HG03025 (cell line): Measurements from ENCODE around the gene PSIP1.
"Not testable (repeated sequence)": the region's sequence is repeated elsewhere in the genome, so short reads cannot be mapped to it uniquely, and the experiment has no call there.

Source experiments
- ATAC-seq: cut with Tn5 transposase; IDR thresholded peaks from one replicate; pipeline ENCODE4 v1.9.1; 2021; ENCODE audit warnings: mild to moderate bottlenecking, moderate library complexity; ENCODE audit not compliant: unreplicated experiment, low FRiP score

Gene PSIP1

GRCh38 chr9:15442264-15442663 is 68.5 kb downstream of the PSIP1 start:
- ATAC-seq, result not testable (repeated sequence)

GRCh38 chr9:15441841-15442240 is 68.9 kb downstream of the PSIP1 start:
- ATAC-seq, result not testable (repeated sequence)

GRCh38 chr9:15438891-15439290 is 71.9 kb downstream of the PSIP1 start:
- ATAC-seq, result no peak

- peak; percentile 61 for ATAC-seq
Observed at GRCh38 chr9:15433661-15434060, 77.1 kb downstream of the PSIP1 start.

- ATAC-seq, result no peak
Observed at GRCh38 chr9:15433191-15433590, 77.6 kb downstream of the PSIP1 start.

- no peak for ATAC-seq
Observed at GRCh38 chr9:15430920-15431844, 79.6 kb downstream of the PSIP1 start.

- not testable (repeated sequence) for ATAC-seq
Observed at GRCh38 chr9:15427702-15428101, 83.1 kb downstream of the PSIP1 start.

- ATAC-seq, result peak; percentile 51
Observed at GRCh38 chr9:15426019-15426418, 84.8 kb downstream of the PSIP1 start.

GRCh38 chr9:15423231-15423985 is 87.4 kb downstream of the PSIP1 start:
- ATAC-seq, result no peak

GRCh38 chr9:15422372-15423230 is 88.2 kb downstream of the PSIP1 start, which contains the start of gene SNAPC3:
SNAPC3 (plus strand) TSS chr9:15422876; CDS start chr9:15422880, 4 bp downstream.
- peak; percentile 96 for ATAC-seq

GRCh38 chr9:15421990-15422371 is 88.8 kb downstream of the PSIP1 start:
- ATAC-seq, result no peak

- no peak for ATAC-seq
Observed at GRCh38 chr9:15421532-15421931, 89.2 kb downstream of the PSIP1 start.

- no peak for ATAC-seq
Observed at GRCh38 chr9:15420796-15421195, 90.0 kb downstream of the PSIP1 start.

- ATAC-seq, result no peak
Observed at GRCh38 chr9:15417626-15418025, 93.1 kb downstream of the PSIP1 start.

GRCh38 chr9:15416880-15417279 is 93.9 kb downstream of the PSIP1 start:
- ATAC-seq, result no peak
